ENCODE data around the gene PFKFB4. TPM values are rescaled to one million over a fixed set of nuclear protein-coding genes. Genes with fewer than 3 reads are reported as not detected.

PFKFB4 gene
- total RNA-seq, 1 experiment from 2014 or later, result 20.3 TPM

DNA sequence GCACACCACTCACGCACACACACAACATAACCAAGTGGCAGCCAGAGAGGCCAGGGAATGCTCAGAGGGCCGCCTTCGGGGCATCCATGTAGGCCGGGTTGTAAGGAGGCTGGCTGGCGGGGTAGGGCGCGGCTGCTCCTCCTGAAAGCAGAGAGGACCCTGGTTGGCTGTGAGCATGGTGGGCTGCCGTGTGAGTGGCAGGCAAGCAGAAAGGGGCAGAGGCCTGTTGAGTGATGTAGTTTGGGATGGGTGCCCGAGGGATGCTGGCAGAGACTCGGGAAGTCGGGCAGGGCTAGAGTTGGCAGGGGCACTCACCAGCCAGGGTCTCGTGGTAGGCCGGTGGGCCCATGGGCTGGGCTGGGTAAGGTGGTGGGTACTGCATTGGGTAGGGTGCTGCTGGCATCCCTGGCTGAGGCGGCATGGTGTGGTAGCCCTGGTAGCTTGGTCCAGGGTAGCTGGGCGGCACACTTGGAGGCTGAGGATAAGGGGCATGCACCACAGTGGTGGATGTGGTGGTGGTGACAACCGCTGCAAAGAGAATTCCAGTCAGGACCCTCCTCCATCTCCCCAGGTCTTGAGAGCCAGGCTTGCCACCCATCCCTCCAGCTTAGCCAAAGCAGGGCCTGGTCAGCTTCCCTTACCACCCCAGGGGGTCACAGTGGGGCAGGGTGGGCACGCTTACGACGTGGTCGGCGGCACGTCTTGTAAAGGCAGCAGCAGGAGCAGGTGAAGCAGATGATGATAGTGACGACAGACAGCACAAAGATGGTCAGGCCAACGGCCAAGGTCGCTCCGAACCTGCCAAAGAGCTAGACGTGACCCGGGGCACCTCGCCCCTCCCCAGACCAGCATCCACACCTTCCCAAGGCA, 87.3 kb downstream of the PFKFB4 start:
- no peak for TF ChIP-seq TCF7L2 (IDR thresholded peaks at IDR 0.05; ENCODE audit: borderline replicate concordance, extremely low read depth, insufficient read depth, insufficient read length)
- no peaks in the 10 kb centered on the region for H3K27me3 ChIP-seq (ENCODE audit: insufficient read depth, low read length)
- ChIA-PET RAD21 (ENCODE audit: low non-redundant PET in 1 of 2, low total read pairs in 2 of 2, uncharacterized antibody in 2 of 2, unreplicated experiment in 2 of 2) (no interaction called here), CTCF (no interaction called here), POLR2A (no interaction called here)
- H3K4me2 ChIP-seq (ENCODE audit: low read length), result no peak overlapping the region
- no peak for DNase-seq (ENCODE audit: low read depth, low spot score)
- H3K27ac ChIP-seq (ENCODE audit: low read depth, low read length), result no peak overlapping the region
- ATAC-seq, result no peak
- no peaks in the 10 kb centered on the region for H4K20me1 ChIP-seq (ENCODE audit: insufficient read depth)
- peaks cover 57% of the 10 kb centered on the region for H3K79me2 ChIP-seq (ENCODE audit: insufficient read depth, low read length)
- BruUV-seq (replicated peaks), result no TSS peak
- H3K9me3 ChIP-seq (ENCODE audit: control insufficient read depth in 1 of 2, insufficient read depth in 1 of 2, low read depth in 1 of 2, low read length in 2 of 2), result no peaks in the 10 kb centered on the region
- H3K4me3 ChIP-seq (replicated peaks in 1 of 2; ENCODE audit: low read depth in 1 of 2, low read length in 2 of 2), result no peak overlapping the region
- H3K36me3 ChIP-seq (ENCODE audit: control insufficient read depth in 1 of 2, insufficient read depth in 2 of 2, low read length in 2 of 2), result peaks cover 0 to 14% of the 10 kb centered on the region in 2 experiments; a peak in 1 of 4 replicates
- H3K4me1 ChIP-seq (ENCODE audit: control insufficient read depth in 1 of 2, insufficient read depth in 2 of 2, low read length in 2 of 2), result peaks cover 31 to 53% of the 10 kb centered on the region in 2 experiments
- intact Hi-C loops (cut with micrococcal nuclease), result no loop called here
- no peak overlapping the region for H2AFZ ChIP-seq (ENCODE audit: low read depth, low read length, poor library complexity, severe bottlenecking)
- no peak overlapping the region for H3K9ac ChIP-seq (ENCODE audit: low read length)
- no peaks in the 10 kb centered on the region for H3K9me2 ChIP-seq (ENCODE audit: insufficient read depth)

- Histone ChIP-seq H2AFZ (ENCODE audit: low read depth, low read length, poor library complexity, severe bottlenecking) (no peak overlapping the region), H4K20me1 (ENCODE audit: insufficient read depth) (no peaks in the 10 kb centered on the region), H3K27ac (ENCODE audit: low read depth, low read length) (no peak overlapping the region; the same call in 1 of the 2 replicates), H3K4me1 (ENCODE audit: control insufficient read depth in 1 of 2, insufficient read depth in 2 of 2, low read length in 2 of 2) (peaks cover 23 to 46% of the 10 kb centered on the region in 2 experiments), H3K36me3 (ENCODE audit: control insufficient read depth in 1 of 2, insufficient read depth in 2 of 2, low read length in 2 of 2) (peaks cover 0 to 16% of the 10 kb centered on the region in 2 experiments; a peak in 1 of 4 replicates), H3K9me2 (ENCODE audit: insufficient read depth) (no peaks in the 10 kb centered on the region), H3K4me2 (ENCODE audit: low read length) (no peak overlapping the region), H3K9ac (ENCODE audit: low read length) (0 out of 2 replicates have a peak overlapping the region, but pooled peaks have one; percentile 82), H3K9me3 (ENCODE audit: control insufficient read depth in 1 of 2, insufficient read depth in 1 of 2, low read depth in 1 of 2, low read length in 2 of 2) (no peaks in the 10 kb centered on the region), H3K27me3 (ENCODE audit: insufficient read depth, low read length) (no peaks in the 10 kb centered on the region), H3K4me3 (replicated peaks in 1 of 2; ENCODE audit: low read depth in 1 of 2, low read length in 2 of 2) (no peak overlapping the region), H3K79me2 (ENCODE audit: insufficient read depth, low read length) (peaks cover 57% of the 10 kb centered on the region)
- ChIA-PET CTCF (no interaction called here), RAD21 (ENCODE audit: low non-redundant PET in 1 of 2, low total read pairs in 2 of 2, uncharacterized antibody in 2 of 2, unreplicated experiment in 2 of 2) (no interaction called here), POLR2A (no interaction called here)
- DNase-seq (ENCODE audit: low read depth, low spot score) (no peak), ATAC-seq (no peak)
- BruUV-seq (replicated peaks), result no TSS peak
- TF ChIP-seq YY1 (IDR thresholded peaks at IDR 0.05; ENCODE audit: extremely low read depth, insufficient replicate concordance, low read depth, low read length) (no peak), POLR2AphosphoS5 (IDR thresholded peaks at IDR 0.05; ENCODE audit: low read depth, low read length) (peak; percentile 30; the same call in 1 of the 2 replicates)
- intact Hi-C loops (cut with micrococcal nuclease), result no loop called here
These were observed 88.3 kb downstream of the PFKFB4 start for GRCh38 chr3:48468329-48468731.

MicroRNAs encoded within 50 kb of the gene (microRNA counts, 767-probe panel; counts per million panel counts)
- microRNA hsa-miR-711, result not detected

Small RNAs within 50 kb of the gene (microRNA-seq; reads per million reads assigned to microRNA genes)
- gene MIR6823 (ENCODE audit: borderline number of aligned reads) (1.2 reads per million), gene MIR711 (ENCODE audit: borderline number of aligned reads) (not detected)

Other genes starting within 250 kb of the PFKFB4 start
- gene SPINK8, start 223.1 kb downstream of the PFKFB4 start, total RNA-seq (2021; ENCODE audit: unreplicated experiment), result not detected
- gene FBXW12, start 184.6 kb downstream of the PFKFB4 start, total RNA-seq (2021; ENCODE audit: unreplicated experiment), result not detected
- gene PLXNB1, start 126.7 kb downstream of the PFKFB4 start, total RNA-seq (2021; ENCODE audit: unreplicated experiment), result 35.6 TPM
- gene CCDC51, start 116.7 kb downstream of the PFKFB4 start, total RNA-seq (2021; ENCODE audit: unreplicated experiment), result 29.3 TPM
- gene TMA7, start 116.5 kb downstream of the PFKFB4 start, total RNA-seq (2021; ENCODE audit: unreplicated experiment), result 334 TPM
- gene ATRIP, start 110.1 kb downstream of the PFKFB4 start, total RNA-seq (2021; ENCODE audit: unreplicated experiment), result 15.6 TPM
- gene SHISA5, start 52.6 kb downstream of the PFKFB4 start, total RNA-seq (2021; ENCODE audit: unreplicated experiment), result 104 TPM
- 1.5 TPM for gene UCN2, start 7.0 kb upstream of the PFKFB4 start, total RNA-seq (2021; ENCODE audit: unreplicated experiment)
- 11.4 TPM for gene COL7A1, start 38.5 kb upstream of the PFKFB4 start, total RNA-seq (2021; ENCODE audit: unreplicated experiment)
- 318 TPM for gene UQCRC1, start 52.8 kb upstream of the PFKFB4 start, total RNA-seq (2021; ENCODE audit: unreplicated experiment)
- 0.49 TPM for gene TMEM89, start 65.0 kb upstream of the PFKFB4 start, total RNA-seq (2021; ENCODE audit: unreplicated experiment)
- 55.1 TPM for gene SLC26A6, start 78.7 kb upstream of the PFKFB4 start, total RNA-seq (2021; ENCODE audit: unreplicated experiment)
- gene CELSR3, start 106.1 kb upstream of the PFKFB4 start, total RNA-seq (2021; ENCODE audit: unreplicated experiment), result 7.8 TPM
- gene NCKIPSD, start 129.1 kb upstream of the PFKFB4 start, total RNA-seq (2021; ENCODE audit: unreplicated experiment), result 36.9 TPM
- 89.5 TPM for gene IP6K2, start 160.4 kb upstream of the PFKFB4 start, total RNA-seq (2021; ENCODE audit: unreplicated experiment)